ENCODE data around the gene RAB3A.

GRCh38 chr19:18197306-18197705, 6.5 kb downstream of the RAB3A start:
- TF ChIP-seq EZH2phosphoT487 (IDR thresholded peaks at IDR 0.05; ENCODE audit: insufficient read depth, low read depth) (no peak), EZH2 (IDR thresholded peaks at IDR 0.05; ENCODE audit: insufficient read depth, poor library complexity, severe bottlenecking) (no peak)

Data from GM23248 (cell line).